Measurements from ENCODE around the gene LMBR1. TPM values are rescaled to one million over a fixed set of nuclear protein-coding genes. Genes with fewer than 3 reads are reported as not detected.

The LMBR1 gene
- polyA plus RNA-seq, 3 donors = 14.8 to 24.4 (median 21.2) TPM

GRCh38 chr7:156820445-156821063, 72.4 kb downstream of the LMBR1 start:
- no peak overlapping the region for H3K27ac Mint-ChIP-seq
- H3K4me3 Mint-ChIP-seq = no peak overlapping the region
- Histone ChIP-seq H3K4me1 (ENCODE audit: control insufficient read depth in 1 of 2, insufficient read depth in 2 of 2, low read length in 2 of 2) (peaks cover 8 to 10% of the 10 kb centered on the region in 2 donors), H2AFZ (ENCODE audit: insufficient read depth, low read depth, low read length, poor library complexity, severe bottlenecking) (no peak overlapping the region), H3K27ac (ENCODE audit: low read depth in 1 of 2, low read length in 2 of 2) (no peak overlapping the region), H3K79me2 (ENCODE audit: insufficient read depth, low read length) (no peaks in the 10 kb centered on the region), H4K20me1 (ENCODE audit: insufficient read depth, low read length) (no peaks in the 10 kb centered on the region), H3K9me3 (replicated peaks in 1 of 2; ENCODE audit: control insufficient read depth in 1 of 2, insufficient read depth in 1 of 2, low read length in 2 of 2) (no peaks in the 10 kb centered on the region), H3K27me3 (ENCODE audit: control insufficient read depth in 2 of 2, insufficient read depth in 2 of 2, low read length in 2 of 2) (no peaks in the 10 kb centered on the region), H3K4me3 (replicated peaks in 1 of 3; ENCODE audit: low read depth in 2 of 3, low read length in 3 of 3) (no peak overlapping the region), H3K9ac (ENCODE audit: insufficient read depth, low read length, poor library complexity, severe bottlenecking) (no peak overlapping the region), H3K36me3 (replicated peaks in 1 of 2; ENCODE audit: control insufficient read depth in 1 of 2, insufficient read depth in 2 of 2, low read length in 2 of 2) (peaks cover 9 to 38% of the 10 kb centered on the region in 2 donors), H3K4me2 (replicated peaks; ENCODE audit: extremely low read depth, low read length, poor library complexity, severe bottlenecking) (no peak overlapping the region)
- intact Hi-C loops (cut with micrococcal nuclease) = loop anchor here in 1 of 2 donors (10.0 kb wide), 1 partner anchor 1026 kb away; no protein-coding TSS in a partner anchor
- H3K36me3 Mint-ChIP-seq = peaks cover 20 to 34% of the 10 kb centered on the region in 2 donors
- H3K27me3 Mint-ChIP-seq (ENCODE audit: low read depth in 3 of 3) = no peaks in the 10 kb centered on the region
- peak; percentile 22 for TF ChIP-seq CTCF (IDR thresholded peaks at IDR 0.05)
- DNase-seq = no peak
- H3K4me1 Mint-ChIP-seq = peaks cover 4% of the 10 kb centered on the region
- H3K9me3 Mint-ChIP-seq = no peaks in the 10 kb centered on the region
- 98% methylated on average over 6 of the region's 8 CpGs for WGBS (ENCODE audit: insufficient coverage)

GRCh38 chr7:156819733-156820295, 73.2 kb downstream of the LMBR1 start:
- H3K4me3 Mint-ChIP-seq = no peak overlapping the region
- H3K4me1 Mint-ChIP-seq = peaks cover 4% of the 10 kb centered on the region
- no peaks in the 10 kb centered on the region for H3K9me3 ChIP-seq (replicated peaks in 1 of 2; ENCODE audit: control insufficient read depth in 1 of 2, insufficient read depth in 1 of 2, low read length in 2 of 2)
- no CpG with 5 or more reads among the region's 5 CpGs for WGBS (ENCODE audit: insufficient coverage)
- no peak overlapping the region for H3K4me3 ChIP-seq (replicated peaks in 1 of 3; ENCODE audit: low read depth in 2 of 3, low read length in 3 of 3)
- no peak overlapping the region for H3K9ac ChIP-seq (ENCODE audit: insufficient read depth, low read length, poor library complexity, severe bottlenecking)
- intact Hi-C loops (cut with micrococcal nuclease) = loop anchor here in 1 of 2 donors (10.0 kb wide), 1 partner anchor 1025 kb away; no protein-coding TSS in a partner anchor
- H3K27me3 ChIP-seq (ENCODE audit: control insufficient read depth in 2 of 2, insufficient read depth in 2 of 2, low read length in 2 of 2) = no peaks in the 10 kb centered on the region
- peaks cover 8 to 10% of the 10 kb centered on the region in 2 donors for H3K4me1 ChIP-seq (ENCODE audit: control insufficient read depth in 1 of 2, insufficient read depth in 2 of 2, low read length in 2 of 2)
- no peaks in the 10 kb centered on the region for H4K20me1 ChIP-seq (ENCODE audit: insufficient read depth, low read length)
- H2AFZ ChIP-seq (ENCODE audit: insufficient read depth, low read depth, low read length, poor library complexity, severe bottlenecking) = no peak overlapping the region
- no peaks in the 10 kb centered on the region for H3K9me3 Mint-ChIP-seq
- H3K36me3 Mint-ChIP-seq = peaks cover 20 to 34% of the 10 kb centered on the region in 2 donors
- peaks cover 9 to 40% of the 10 kb centered on the region in 2 donors for H3K36me3 ChIP-seq (replicated peaks in 1 of 2; ENCODE audit: control insufficient read depth in 1 of 2, insufficient read depth in 2 of 2, low read length in 2 of 2)
- DNase-seq = no peak
- no peak overlapping the region for H3K27ac ChIP-seq (ENCODE audit: low read depth in 1 of 2, low read length in 2 of 2)
- no peaks in the 10 kb centered on the region for H3K79me2 ChIP-seq (ENCODE audit: insufficient read depth, low read length)
- no peak overlapping the region for H3K27ac Mint-ChIP-seq
- H3K27me3 Mint-ChIP-seq (ENCODE audit: low read depth in 3 of 3) = no peaks in the 10 kb centered on the region
- H3K4me2 ChIP-seq (replicated peaks; ENCODE audit: extremely low read depth, low read length, poor library complexity, severe bottlenecking) = no peak overlapping the region
- TF ChIP-seq CTCF (IDR thresholded peaks at IDR 0.05) = no peak

All from CD14-positive monocyte (primary cell).